Measurements from ENCODE around the gene BDNF. TPM values are rescaled to one million over a fixed set of nuclear protein-coding genes. Genes with fewer than 3 reads are reported as not detected.

Gene BDNF
- total and polyA plus RNA-seq, 3 donors from 2014 or later = 0.62 to 1.1 (median 0.87) TPM

DNA sequence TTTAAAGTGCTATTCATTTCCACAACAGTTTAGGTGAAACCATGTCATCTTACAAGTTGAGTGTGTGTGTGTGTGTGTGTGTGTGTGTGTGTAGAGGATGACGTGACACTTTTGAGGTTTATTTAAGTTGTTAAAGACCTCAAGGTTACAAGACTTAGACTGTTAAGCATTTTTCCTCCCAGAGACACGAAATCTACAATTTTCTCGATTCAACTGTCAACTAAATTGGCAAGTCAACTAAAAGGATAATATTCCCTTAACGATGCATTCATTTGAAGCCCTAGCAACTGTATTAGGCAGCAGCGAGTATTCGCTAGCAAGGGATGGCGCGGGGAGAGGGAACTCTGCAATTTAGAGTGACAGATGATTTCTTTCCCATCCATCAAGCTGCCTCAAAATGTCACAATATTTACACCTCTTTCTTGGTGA, 17.6 kb upstream of the BDNF start:
- Histone ChIP-seq H3K4me1 (peaks cover 10% of the 10 kb centered on the region), H3K4me3 (peak overlapping the region in 1 of 2 donors; percentile 34), H3K27me3 (no peaks in the 10 kb centered on the region), H3K9me3 (no peaks in the 10 kb centered on the region), H3K27ac (no peak overlapping the region), H3K36me3 (ENCODE audit: low read depth, missing control alignments) (no peaks in the 10 kb centered on the region)
- no peak for TF ChIP-seq POLR2A (IDR thresholded peaks at IDR 0.05)
- TF ChIP-seq, protein P1, sequence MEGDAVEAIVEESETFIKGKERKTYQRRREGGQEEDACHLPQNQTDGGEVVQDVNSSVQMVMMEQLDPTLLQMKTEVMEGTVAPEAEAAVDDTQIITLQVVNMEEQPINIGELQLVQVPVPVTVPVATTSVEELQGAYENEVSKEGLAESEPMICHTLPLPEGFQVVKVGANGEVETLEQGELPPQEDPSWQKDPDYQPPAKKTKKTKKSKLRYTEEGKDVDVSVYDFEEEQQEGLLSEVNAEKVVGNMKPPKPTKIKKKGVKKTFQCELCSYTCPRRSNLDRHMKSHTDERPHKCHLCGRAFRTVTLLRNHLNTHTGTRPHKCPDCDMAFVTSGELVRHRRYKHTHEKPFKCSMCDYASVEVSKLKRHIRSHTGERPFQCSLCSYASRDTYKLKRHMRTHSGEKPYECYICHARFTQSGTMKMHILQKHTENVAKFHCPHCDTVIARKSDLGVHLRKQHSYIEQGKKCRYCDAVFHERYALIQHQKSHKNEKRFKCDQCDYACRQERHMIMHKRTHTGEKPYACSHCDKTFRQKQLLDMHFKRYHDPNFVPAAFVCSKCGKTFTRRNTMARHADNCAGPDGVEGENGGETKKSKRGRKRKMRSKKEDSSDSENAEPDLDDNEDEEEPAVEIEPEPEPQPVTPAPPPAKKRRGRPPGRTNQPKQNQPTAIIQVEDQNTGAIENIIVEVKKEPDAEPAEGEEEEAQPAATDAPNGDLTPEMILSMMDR (IDR thresholded peaks at IDR 0.05) = no peak
- DNase-seq = no peak
- WGBS, 2 donors = 7 to 10% methylated on average over 8 of the region's 8 CpGs
- intact Hi-C loops (cut with DNase I; ENCODE audit: low total_unique reads) = no loop called here

DNA sequence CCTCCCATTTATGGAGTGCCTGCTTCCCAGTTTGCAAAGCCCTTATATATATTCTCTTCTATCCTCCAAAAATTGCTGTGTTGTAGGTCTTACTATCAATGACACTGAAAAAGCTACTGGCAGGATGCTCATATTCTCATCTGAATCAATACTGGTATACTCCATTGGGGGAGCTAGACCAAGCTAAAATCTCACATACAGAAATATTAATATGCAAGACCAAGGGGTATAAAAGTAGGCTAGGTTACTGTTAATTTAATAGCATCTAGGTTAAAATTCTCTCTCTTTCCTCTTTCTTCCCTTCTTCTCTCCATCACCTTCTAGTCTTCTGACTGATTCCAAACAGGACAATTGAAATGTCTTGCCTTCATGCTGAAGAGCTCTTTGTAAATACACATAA, 17.1 kb upstream of the BDNF start:
- intact Hi-C loops (cut with DNase I; ENCODE audit: low total_unique reads) = no loop called here
- H3K4me3 ChIP-seq = no peak overlapping the region
- H3K27me3 ChIP-seq = no peaks in the 10 kb centered on the region
- no peak overlapping the region for H3K27ac ChIP-seq
- no peak for TF ChIP-seq POLR2A (IDR thresholded peaks at IDR 0.05)
- H3K4me1 ChIP-seq = peaks cover 10% of the 10 kb centered on the region
- DNase-seq = no peak
- H3K9me3 ChIP-seq = no peaks in the 10 kb centered on the region
- H3K36me3 ChIP-seq (ENCODE audit: low read depth, missing control alignments) = no peaks in the 10 kb centered on the region

- H3K36me3 ChIP-seq (ENCODE audit: low read depth, missing control alignments) = no peaks in the 10 kb centered on the region
- no peak overlapping the region for H3K4me3 ChIP-seq
- peaks cover 10% of the 10 kb centered on the region for H3K4me1 ChIP-seq
- intact Hi-C loops (cut with DNase I; ENCODE audit: low total_unique reads) = no loop called here
- no peak overlapping the region for H3K27ac ChIP-seq
- TF ChIP-seq, protein P1 (IDR thresholded peaks at IDR 0.05) = no peak
- no peak for TF ChIP-seq POLR2A (IDR thresholded peaks at IDR 0.05)
- 57 to 76% methylated on average over 2 of the region's 2 CpGs for WGBS, 2 donors
- DNase-seq = no peak
- no peaks in the 10 kb centered on the region for H3K27me3 ChIP-seq
- H3K9me3 ChIP-seq = no peaks in the 10 kb centered on the region
Measured at GRCh38 chr11:27716835-27717234, 16.6 kb upstream of the BDNF start.

GRCh38 chr11:27716216-27716615, 16.0 kb upstream of the BDNF start:
- Histone ChIP-seq H3K4me3 (no peak overlapping the region), H3K36me3 (ENCODE audit: low read depth, missing control alignments) (no peaks in the 10 kb centered on the region), H3K27ac (no peak overlapping the region), H3K9me3 (no peaks in the 10 kb centered on the region), H3K27me3 (no peaks in the 10 kb centered on the region), H3K4me1 (peaks cover 10% of the 10 kb centered on the region)
- WGBS, 2 donors = 69 to 71% methylated on average over 2 of the region's 2 CpGs
- DNase-seq = no peak
- intact Hi-C loops (cut with DNase I; ENCODE audit: low total_unique reads) = no loop called here
- TF ChIP-seq, protein P1 (IDR thresholded peaks at IDR 0.05) = no peak
- no peak for TF ChIP-seq POLR2A (IDR thresholded peaks at IDR 0.05)

GRCh38 chr11:27711725-27712124, 11.5 kb upstream of the BDNF start:
- H3K27ac ChIP-seq = no peak overlapping the region
- intact Hi-C loops (cut with DNase I; ENCODE audit: low total_unique reads) = no loop called here
- H3K4me3 ChIP-seq = no peak overlapping the region
- no peaks in the 10 kb centered on the region for H3K9me3 ChIP-seq
- no peaks in the 10 kb centered on the region for H3K36me3 ChIP-seq (ENCODE audit: low read depth, missing control alignments)
- WGBS, 2 donors = 11 to 17% methylated on average over 1 of the region's 1 CpG
- DNase-seq = no peak
- TF ChIP-seq, protein P1 (IDR thresholded peaks at IDR 0.05) = no peak
- TF ChIP-seq POLR2A (IDR thresholded peaks at IDR 0.05) = no peak
- no peaks in the 10 kb centered on the region for H3K4me1 ChIP-seq
- no peaks in the 10 kb centered on the region for H3K27me3 ChIP-seq
